Hepatocyte (in vitro differentiated cells): ENCODE results near the gene PID1. TPM values are rescaled to one million over a fixed set of nuclear protein-coding genes. Genes with fewer than 3 reads are reported as not detected.

ENCODE experiments used
- DNase-seq: peaks from one replicate; pipeline ENCODE4 v3.0.0-alpha.2; 2016; ENCODE audit warnings: low spot score
- H2AFZ ChIP-seq: fragments of 200-600 bp; sonication (generic); 2 replicates; pipeline ENCODE4 v1.6.0; 2016; ENCODE audit warnings: antibody characterized with exemption, mild to moderate bottlenecking
- H3K27ac ChIP-seq: fragments of 200-600 bp; sonication (generic); 2 replicates; pipeline ENCODE4 v1.5.1; 2016; ENCODE audit warnings: mild to moderate bottlenecking
- H3K27me3 ChIP-seq: fragments of 200-600 bp; sonication (generic); 2 replicates; pipeline ENCODE4 v1.6.1; 2016
- H3K36me3 ChIP-seq: fragments of 200-600 bp; sonication (generic); replicated peaks from 2 replicates; pipeline ENCODE4 v1.5.1; 2016; ENCODE audit warnings: low read depth; ENCODE audit not compliant: insufficient read depth
- H3K4me1 ChIP-seq: fragments of 200-600 bp; sonication (generic); 2 replicates; pipeline ENCODE4 v1.5.1; 2016; ENCODE audit warnings: mild to moderate bottlenecking, moderate library complexity; ENCODE audit not compliant: insufficient read depth
- H3K4me2 ChIP-seq: fragments of 200-600 bp; sonication (generic); 2 replicates; pipeline ENCODE4 v1.6.0; 2016
- H3K4me3 ChIP-seq: fragments of 200-600 bp; sonication (generic); 2 replicates; pipeline ENCODE4 v1.5.1; 2016; ENCODE audit warnings: mild to moderate bottlenecking
- H3K79me2 ChIP-seq: fragments of 200-600 bp; sonication (generic); 2 replicates; pipeline ENCODE4 v1.6.0; 2017; ENCODE audit warnings: mild to moderate bottlenecking
- H3K9me2 ChIP-seq: fragments of 200-600 bp; sonication (generic); replicated peaks from 2 replicates; pipeline ENCODE4 v1.6.0; 2017; ENCODE audit warnings: mild to moderate bottlenecking; ENCODE audit not compliant: insufficient read depth
- H3K9me3 ChIP-seq: fragments of 200-600 bp; sonication (generic); 2 replicates; pipeline ENCODE4 v1.5.1; 2016; ENCODE audit warnings: low read depth, mild to moderate bottlenecking
- H4K20me1 ChIP-seq: fragments of 200-600 bp; sonication (generic); 2 replicates; pipeline ENCODE4 v1.6.0; 2016; ENCODE audit warnings: mild to moderate bottlenecking; ENCODE audit not compliant: insufficient read depth, poor library complexity, severe bottlenecking
- EZH2 ChIP-seq: fragments of 200-600 bp; sonication (generic); IDR thresholded peaks from 2 replicates; pipeline ENCODE4 v1.6.1; 2016; ENCODE audit warnings: antibody characterized with exemption, mild to moderate bottlenecking, borderline replicate concordance
- EZH2phosphoT487 ChIP-seq: fragments of 200-600 bp; sonication (generic); IDR thresholded peaks from one replicate; pipeline ENCODE4 v1.6.1; 2018; ENCODE audit warnings: antibody characterized with exemption, mild to moderate bottlenecking, low read depth, moderate library complexity; ENCODE audit not compliant: unreplicated experiment, severe bottlenecking
- WGBS: methylation state at CpG from one replicate; pipeline ENCODE4 v1.1.6; 2016; ENCODE audit warnings: low lambda C conversion rate; ENCODE audit errors: missing lambda C conversion rate; 5-methylcytosine and 5-hydroxymethylcytosine counted together
- polyA plus RNA-seq: library from polyadenylated mRNA; unstranded; fragments of >200 nt; fragmentation: Nextera tagmentation; extraction: Ambion mirVana; gene quantifications from 2 replicates; pipeline ENCODE4 v1.2.1, GENCODE V29; 2016
- total RNA-seq: library from RNA; depleted of rRNA; stranded (reverse); fragments of >200 nt; gene quantifications from 2 replicates; pipeline ENCODE4 v1.2.3, GENCODE V29; 2014
- TF ChIP-seq, protein P1 (sequence below): fragments of 200-600 bp; sonication (generic); IDR thresholded peaks from 2 replicates; pipeline ENCODE4 v1.5.1; 2016; ENCODE audit warnings: antibody characterized with exemption, mild to moderate bottlenecking; ENCODE audit not compliant: poor library complexity

PID1 gene
- total and polyA plus RNA-seq, 2 experiments from 2014 or later: 26.7 to 31.1 TPM

DNA sequence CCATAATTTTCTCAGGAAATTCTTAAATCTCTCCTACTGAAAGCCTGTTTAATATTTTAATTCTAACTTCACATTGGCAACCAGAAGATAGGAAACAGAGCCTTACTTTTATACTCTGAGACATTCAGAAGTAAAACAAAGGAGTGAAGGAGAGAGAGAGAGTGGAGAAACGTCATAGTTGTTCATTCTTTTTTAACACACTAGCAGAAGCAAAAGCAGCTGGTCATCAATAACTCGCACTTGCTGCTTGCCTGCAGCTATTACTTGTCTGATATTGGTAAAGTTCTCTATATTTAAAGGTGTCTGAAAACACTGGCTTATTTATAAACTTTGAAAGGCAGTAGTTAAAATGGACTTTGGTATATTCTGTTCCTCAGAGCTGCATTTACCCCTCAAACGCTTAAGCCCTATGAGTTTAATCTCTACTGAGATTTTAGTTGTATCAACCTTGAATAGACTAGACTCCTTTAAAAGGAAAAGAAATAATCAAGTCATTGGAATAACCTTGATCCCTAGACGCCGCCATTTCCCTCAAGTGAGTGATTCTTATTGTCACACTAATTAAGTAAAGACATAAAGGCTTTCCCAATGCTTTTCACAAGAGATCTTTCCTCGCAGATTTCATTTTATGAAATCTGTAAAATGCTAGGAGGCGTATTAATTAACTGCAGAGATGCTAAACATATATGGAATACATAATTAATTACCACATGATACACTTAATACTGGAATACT lies 182.0 kb downstream of the PID1 start:
- no peak overlapping the region for H2AFZ ChIP-seq
- WGBS: 60% methylated on average over 7 of the region's 7 CpGs
- TF ChIP-seq EZH2phosphoT487 (no peak), EZH2 (no peak)
- TF ChIP-seq, protein P1, sequence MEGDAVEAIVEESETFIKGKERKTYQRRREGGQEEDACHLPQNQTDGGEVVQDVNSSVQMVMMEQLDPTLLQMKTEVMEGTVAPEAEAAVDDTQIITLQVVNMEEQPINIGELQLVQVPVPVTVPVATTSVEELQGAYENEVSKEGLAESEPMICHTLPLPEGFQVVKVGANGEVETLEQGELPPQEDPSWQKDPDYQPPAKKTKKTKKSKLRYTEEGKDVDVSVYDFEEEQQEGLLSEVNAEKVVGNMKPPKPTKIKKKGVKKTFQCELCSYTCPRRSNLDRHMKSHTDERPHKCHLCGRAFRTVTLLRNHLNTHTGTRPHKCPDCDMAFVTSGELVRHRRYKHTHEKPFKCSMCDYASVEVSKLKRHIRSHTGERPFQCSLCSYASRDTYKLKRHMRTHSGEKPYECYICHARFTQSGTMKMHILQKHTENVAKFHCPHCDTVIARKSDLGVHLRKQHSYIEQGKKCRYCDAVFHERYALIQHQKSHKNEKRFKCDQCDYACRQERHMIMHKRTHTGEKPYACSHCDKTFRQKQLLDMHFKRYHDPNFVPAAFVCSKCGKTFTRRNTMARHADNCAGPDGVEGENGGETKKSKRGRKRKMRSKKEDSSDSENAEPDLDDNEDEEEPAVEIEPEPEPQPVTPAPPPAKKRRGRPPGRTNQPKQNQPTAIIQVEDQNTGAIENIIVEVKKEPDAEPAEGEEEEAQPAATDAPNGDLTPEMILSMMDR: no peak
- H3K4me2 ChIP-seq: peak overlapping the region; percentile 38
- H3K9me3 ChIP-seq: no peaks in the 10 kb centered on the region
- no peaks in the 10 kb centered on the region for H3K27me3 ChIP-seq
- no peaks in the 10 kb centered on the region for H3K36me3 ChIP-seq
- H3K27ac ChIP-seq: peak overlapping the region; percentile 6
- no peaks in the 10 kb centered on the region for H3K9me2 ChIP-seq
- peaks cover 30% of the 10 kb centered on the region for H3K4me1 ChIP-seq
- H4K20me1 ChIP-seq: no peaks in the 10 kb centered on the region
- no peak overlapping the region for H3K4me3 ChIP-seq
- no peak for DNase-seq
- no peaks in the 10 kb centered on the region for H3K79me2 ChIP-seq

- Histone ChIP-seq H3K27me3 (no peaks in the 10 kb centered on the region), H3K9me2 (no peaks in the 10 kb centered on the region), H2AFZ (no peak overlapping the region), H3K4me2 (peak overlapping the region; percentile 38), H3K27ac (peak overlapping the region; percentile 32), H3K4me1 (peaks cover 30% of the 10 kb centered on the region), H3K36me3 (no peaks in the 10 kb centered on the region), H4K20me1 (no peaks in the 10 kb centered on the region), H3K4me3 (no peak overlapping the region), H3K9me3 (no peaks in the 10 kb centered on the region), H3K79me2 (no peaks in the 10 kb centered on the region)
- no peak for DNase-seq
- TF ChIP-seq, protein P1: no peak
- no peak for TF ChIP-seq EZH2phosphoT487
- TF ChIP-seq EZH2: no peak
- WGBS: 78% methylated on average over 2 of the region's 2 CpGs
These were observed 182.6 kb downstream of the PID1 start for GRCh38 chr2:229088517-229088913.

DNA sequence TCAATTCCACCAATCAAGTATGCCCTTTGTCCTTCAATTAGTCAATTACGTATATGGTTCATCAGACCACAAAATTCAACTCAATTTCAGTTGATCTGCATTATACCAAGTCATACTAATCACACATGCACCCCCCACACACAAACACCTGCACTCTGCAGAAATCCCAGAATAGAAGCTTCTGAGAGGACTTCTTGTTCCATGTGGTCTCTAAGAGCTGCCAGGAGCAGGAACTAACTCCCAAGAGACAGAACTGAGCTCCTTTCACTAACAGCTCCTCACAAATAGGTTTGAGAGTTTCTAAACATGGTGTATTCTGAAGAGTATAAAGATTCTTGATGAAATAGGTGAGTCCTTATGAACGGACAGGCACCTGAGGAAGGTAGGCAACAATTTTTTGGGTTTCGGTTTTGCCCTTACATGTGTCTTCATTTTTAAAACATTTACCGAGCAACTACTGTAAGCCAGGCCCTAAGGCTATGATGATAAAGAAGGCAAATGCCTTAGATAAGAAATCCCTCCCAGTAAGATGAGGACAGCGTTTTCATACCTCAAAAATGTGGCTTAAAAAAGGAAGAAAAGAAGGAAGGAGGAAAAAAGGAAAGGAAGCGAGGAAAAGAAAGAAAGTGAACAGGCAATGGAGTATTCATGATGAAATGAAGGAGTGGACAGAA lies 183.1 kb downstream of the PID1 start:
- DNase-seq: no peak

More for the DNA sequence above, 183.1 kb downstream of the PID1 start:
- Histone ChIP-seq H3K4me3 (no peak overlapping the region), H3K4me2 (peak overlapping the region; percentile 38), H3K27ac (peak overlapping the region; percentile 32), H3K4me1 (peaks cover 30% of the 10 kb centered on the region), H3K36me3 (no peaks in the 10 kb centered on the region), H3K9me3 (no peaks in the 10 kb centered on the region), H3K27me3 (no peaks in the 10 kb centered on the region), H3K9me2 (no peaks in the 10 kb centered on the region), H2AFZ (no peak overlapping the region), H3K79me2 (no peaks in the 10 kb centered on the region), H4K20me1 (no peaks in the 10 kb centered on the region)
- 57% methylated on average over 6 of the region's 6 CpGs for WGBS
- TF ChIP-seq EZH2 (no peak), EZH2phosphoT487 (no peak)
- TF ChIP-seq, protein P1: no peak
